ENCODE results near the gene CARMIL3.
"Not testable (repeated sequence)": the region's sequence is repeated elsewhere in the genome, so short reads cannot be mapped to it uniquely, and the experiment has no call there.

CARMIL3 gene

GRCh38 chr14:24102357-24103048 is 50.7 kb downstream of the CARMIL3 start:
- H3K4me3 ChIP-seq (ENCODE audit: low read depth, low read length), result no peak overlapping the region
- no peak for DNase-seq (ENCODE audit: low read depth)

GRCh38 chr14:24103451-24103850 is 51.6 kb downstream of the CARMIL3 start:
- DNase-seq (ENCODE audit: low read depth), result no peak
- H3K4me3 ChIP-seq (ENCODE audit: low read depth, low read length), result no peak overlapping the region

- DNase-seq (ENCODE audit: low read depth); H3K4me3 ChIP-seq (ENCODE audit: low read depth, low read length): not testable (repeated sequence)
These were observed 53.9 kb downstream of the CARMIL3 start for GRCh38 chr14:24105609-24106239.

- H3K4me3 ChIP-seq (ENCODE audit: low read depth, low read length), result no peak overlapping the region
- no peak for DNase-seq (ENCODE audit: low read depth)
These were observed 55.0 kb downstream of the CARMIL3 start for GRCh38 chr14:24106672-24107271.

- no peak overlapping the region for H3K4me3 ChIP-seq (ENCODE audit: low read depth, low read length)
- no peak for DNase-seq (ENCODE audit: low read depth)
These were observed 56.6 kb downstream of the CARMIL3 start for GRCh38 chr14:24108336-24108874.

GRCh38 chr14:24110060-24110459 is 58.3 kb downstream of the CARMIL3 start:
- no peak overlapping the region for H3K4me3 ChIP-seq (ENCODE audit: low read depth, low read length)
- no peak for DNase-seq (ENCODE audit: low read depth)

- DNase-seq (ENCODE audit: low read depth), result no peak
- no peak overlapping the region for H3K4me3 ChIP-seq (ENCODE audit: low read depth, low read length)
These were observed 58.7 kb downstream of the CARMIL3 start for GRCh38 chr14:24110523-24110922.

- no peak for DNase-seq (ENCODE audit: low read depth)
- H3K4me3 ChIP-seq (ENCODE audit: low read depth, low read length), result peak overlapping the region; percentile 82
These were observed 61.6 kb downstream of the CARMIL3 start for GRCh38 chr14:24113379-24113800.

- peak overlapping the region; percentile 82 for H3K4me3 ChIP-seq (ENCODE audit: low read depth, low read length)
- peak; percentile 63 for DNase-seq (ENCODE audit: low read depth)
These were observed 62.2 kb downstream of the CARMIL3 start for GRCh38 chr14:24113801-24114531.

GRCh38 chr14:24114532-24115421 is 63.0 kb downstream of the CARMIL3 start, which contains the start of the genes DCAF11 and NRL:
Gene DCAF11 (plus strand): TSS chr14:24114777. CDS start chr14:24115595, 818 bp downstream.
Gene NRL (minus strand): TSS chr14:24114949. CDS start chr14:24082848, 32,101 bp downstream.
- DNase-seq (ENCODE audit: low read depth), result peak; percentile 99
- H3K4me3 ChIP-seq (ENCODE audit: low read depth, low read length), result peak within 1 kb of the TSS; percentile 82

GRCh38 chr14:24115422-24116127 is 63.8 kb downstream of the CARMIL3 start:
- no peak for DNase-seq (ENCODE audit: low read depth)
- H3K4me3 ChIP-seq (ENCODE audit: low read depth, low read length), result peak overlapping the region; percentile 82

GRCh38 chr14:24116128-24116814 is 64.5 kb downstream of the CARMIL3 start:
- H3K4me3 ChIP-seq (ENCODE audit: low read depth, low read length), result no peak overlapping the region
- DNase-seq (ENCODE audit: low read depth), result no peak

- DNase-seq (ENCODE audit: low read depth), result no peak
- H3K4me3 ChIP-seq (ENCODE audit: low read depth, low read length), result no peak overlapping the region
These were observed 65.4 kb downstream of the CARMIL3 start for GRCh38 chr14:24117179-24117578.

Data from skeletal muscle cell (primary cell).